Activated T-cell treated with anti-CD3 and anti-CD28 coated beads, Interleukin-2, amount 50 U/mL, for 4 hours (primary cell): ENCODE data around the gene POLD2. TPM values are rescaled to one million over a fixed set of nuclear protein-coding genes. Genes with fewer than 3 reads are reported as not detected.

Experiments
- ATAC-seq, 2 donors: fragments of 200-7000 bp; cut with Tn5 transposase; one replicate each; pipeline ENCODE4 v1.10.0; 2021
- DNase-seq: peaks from one replicate; pipeline ENCODE4 v3.0.0-alpha.2; 2020
- H3K27me3 Mint-ChIP-seq: one replicate; pipeline ENCODE4 v1.8.0; 2021; ENCODE audit warnings: low read depth, mixed read lengths
- H3K36me3 Mint-ChIP-seq: one replicate; pipeline ENCODE4 v1.8.0; 2022; ENCODE audit warnings: mixed read lengths; ENCODE audit not compliant: insufficient read depth
- H3K4me1 Mint-ChIP-seq: one replicate; pipeline ENCODE4 v1.8.0; 2021; ENCODE audit warnings: low read depth, mixed read lengths
- H3K4me3 Mint-ChIP-seq: one replicate; pipeline ENCODE4 v1.8.0; 2021; ENCODE audit warnings: mild to moderate bottlenecking, moderate library complexity, mixed read lengths
- H3K9me3 Mint-ChIP-seq: one replicate; pipeline ENCODE4 v1.8.0; 2021; ENCODE audit warnings: mixed read lengths
- total RNA-seq, 3 donors: library from RNA; stranded (reverse); gene quantifications; one replicate each; pipeline ENCODE4 v1.2.1, GENCODE V29; 2021

Gene POLD2
- total RNA-seq, 3 donors from 2014 or later, result 336 to 373 (median 346) TPM

GRCh38 chr7:44148166-44148565 lies 24.8 kb upstream of the POLD2 start:
- ATAC-seq (no peak), DNase-seq (no peak)
- peaks cover 4% of the 10 kb centered on the region for H3K4me1 Mint-ChIP-seq
- H3K4me3 Mint-ChIP-seq, result no peak overlapping the region
- H3K27me3 Mint-ChIP-seq, result peaks cover 11% of the 10 kb centered on the region
- no peaks in the 10 kb centered on the region for H3K36me3 Mint-ChIP-seq
- H3K9me3 Mint-ChIP-seq, result no peaks in the 10 kb centered on the region

- Mint-ChIP-seq H3K4me1 (peaks cover 4% of the 10 kb centered on the region), H3K4me3 (no peak overlapping the region), H3K27me3 (peaks cover 11% of the 10 kb centered on the region), H3K9me3 (no peaks in the 10 kb centered on the region), H3K36me3 (no peaks in the 10 kb centered on the region)
- no peak for DNase-seq
- ATAC-seq, result no peak
These were observed 24.0 kb upstream of the POLD2 start for GRCh38 chr7:44147026-44147991.

DNA sequence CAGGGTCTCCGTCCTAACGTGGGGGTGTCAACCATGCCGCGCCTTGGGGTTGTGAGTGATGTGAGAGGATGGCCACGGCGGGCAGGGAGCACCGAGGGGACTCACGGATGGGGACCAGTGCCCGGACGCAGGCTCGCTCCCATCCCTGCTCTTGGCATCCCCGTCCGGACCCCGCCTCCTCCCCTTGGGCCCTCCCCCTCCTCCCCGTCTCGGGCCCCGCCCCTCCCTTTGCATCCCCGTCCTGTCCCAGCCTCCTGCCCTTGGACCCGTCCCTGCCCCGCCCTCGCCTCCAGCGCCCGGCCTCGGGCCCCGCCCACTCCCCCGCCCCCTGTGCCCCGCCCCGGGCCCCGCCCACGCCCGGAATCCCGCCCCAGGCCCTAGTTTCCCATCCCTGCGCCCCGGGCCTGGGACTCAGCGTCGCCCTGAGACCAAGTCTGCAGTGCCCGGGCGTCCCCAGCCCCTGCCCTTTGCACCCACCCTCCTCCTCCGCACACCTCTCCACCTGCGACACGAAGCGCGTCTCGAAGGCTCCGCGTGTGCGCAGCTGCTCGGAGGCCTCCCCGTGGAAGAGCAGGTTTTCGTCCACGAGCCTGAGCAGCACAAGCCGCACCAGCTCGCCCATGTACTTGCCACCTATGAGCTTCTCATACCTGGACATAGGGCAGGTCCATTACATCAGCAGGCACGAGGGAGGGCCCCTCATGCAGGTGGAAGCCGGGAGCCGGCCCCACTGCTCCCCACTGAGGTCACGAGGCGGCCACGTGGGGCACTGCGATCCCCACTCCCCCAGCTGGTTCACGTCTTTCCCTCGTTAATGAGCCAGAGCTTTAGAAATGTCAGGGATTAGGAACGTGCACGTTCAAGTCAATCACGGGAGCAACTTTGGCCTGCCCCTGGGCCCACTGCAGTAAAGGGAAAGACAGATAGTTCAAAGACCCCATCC lies 22.9 kb upstream of the POLD2 start:
- DNase-seq, result peak; percentile 73
- Mint-ChIP-seq H3K4me3 (peak overlapping the region; percentile 61), H3K4me1 (peaks cover 4% of the 10 kb centered on the region), H3K36me3 (no peaks in the 10 kb centered on the region), H3K9me3 (no peaks in the 10 kb centered on the region), H3K27me3 (peaks cover 9% of the 10 kb centered on the region)
- peak; percentile 68 to 82 for ATAC-seq

DNA sequence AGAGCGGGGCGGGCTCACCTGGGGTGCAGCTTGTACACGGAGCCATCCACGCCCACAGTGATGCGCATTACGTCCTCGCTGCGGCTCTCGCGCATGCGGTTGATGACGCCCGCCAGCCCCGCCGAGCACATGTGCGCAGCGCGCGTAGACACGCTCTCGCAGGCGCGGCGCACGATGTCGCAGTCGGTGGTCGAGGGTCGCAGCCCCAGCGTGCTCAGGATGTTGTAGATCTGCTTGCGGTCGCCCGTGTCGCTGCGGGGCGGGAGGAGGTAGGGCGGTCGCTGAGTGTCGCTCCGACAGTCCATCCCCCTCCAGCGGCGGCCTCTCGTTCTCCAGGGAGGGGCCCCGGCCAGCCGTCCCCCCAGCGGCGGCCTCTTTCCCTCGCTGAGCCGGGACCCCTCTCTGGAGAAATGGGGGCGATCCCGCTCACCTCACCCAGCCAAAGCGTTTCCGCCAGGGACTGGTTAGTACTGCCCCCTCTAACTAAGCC lies 22.2 kb upstream of the POLD2 start:
- Mint-ChIP-seq H3K36me3 (no peaks in the 10 kb centered on the region), H3K9me3 (no peaks in the 10 kb centered on the region), H3K4me1 (peaks cover 4% of the 10 kb centered on the region), H3K4me3 (peak overlapping the region; percentile 61), H3K27me3 (peaks cover 9% of the 10 kb centered on the region)
- DNase-seq, result peak; percentile 64
- peak; percentile 70 to 71 for ATAC-seq

DNA sequence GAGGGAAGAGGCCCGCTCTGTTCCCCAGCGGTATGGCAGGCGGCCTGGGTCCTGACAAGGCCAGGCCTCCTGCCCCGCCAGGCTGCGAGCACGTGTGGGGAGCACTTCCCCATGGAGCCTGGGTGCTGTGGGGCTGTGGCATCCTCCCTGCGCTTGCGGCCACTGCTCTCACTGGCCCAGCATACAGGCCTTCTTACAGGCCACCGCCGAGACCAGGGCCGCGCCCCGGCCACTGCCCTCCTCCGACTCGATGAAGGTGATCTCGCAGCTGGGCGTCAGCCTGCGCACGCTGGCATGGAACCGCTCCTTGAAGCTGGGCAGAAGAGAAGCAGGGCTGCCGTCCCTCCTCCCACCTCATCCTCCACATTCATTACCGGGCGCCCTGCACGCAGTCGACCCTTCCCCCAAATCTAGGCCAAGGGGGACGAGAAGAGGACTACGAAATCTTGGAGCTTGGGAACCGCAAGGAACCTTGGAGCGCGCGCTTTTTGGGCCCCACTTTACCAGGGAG lies 21.7 kb upstream of the POLD2 start:
- DNase-seq, result no peak
- H3K4me3 Mint-ChIP-seq, result peak overlapping the region; percentile 61
- H3K9me3 Mint-ChIP-seq, result no peaks in the 10 kb centered on the region
- H3K27me3 Mint-ChIP-seq, result peaks cover 9% of the 10 kb centered on the region
- H3K4me1 Mint-ChIP-seq, result peaks cover 4% of the 10 kb centered on the region
- no peaks in the 10 kb centered on the region for H3K36me3 Mint-ChIP-seq
- no peak for ATAC-seq

- H3K27me3 Mint-ChIP-seq, result peaks cover 9% of the 10 kb centered on the region
- DNase-seq (no peak), ATAC-seq (no peak)
- H3K4me1 Mint-ChIP-seq, result peaks cover 4% of the 10 kb centered on the region
- H3K36me3 Mint-ChIP-seq, result no peaks in the 10 kb centered on the region
- H3K9me3 Mint-ChIP-seq, result no peaks in the 10 kb centered on the region
- no peak overlapping the region for H3K4me3 Mint-ChIP-seq
These were observed 21.1 kb upstream of the POLD2 start for GRCh38 chr7:44144426-44144967.

DNA sequence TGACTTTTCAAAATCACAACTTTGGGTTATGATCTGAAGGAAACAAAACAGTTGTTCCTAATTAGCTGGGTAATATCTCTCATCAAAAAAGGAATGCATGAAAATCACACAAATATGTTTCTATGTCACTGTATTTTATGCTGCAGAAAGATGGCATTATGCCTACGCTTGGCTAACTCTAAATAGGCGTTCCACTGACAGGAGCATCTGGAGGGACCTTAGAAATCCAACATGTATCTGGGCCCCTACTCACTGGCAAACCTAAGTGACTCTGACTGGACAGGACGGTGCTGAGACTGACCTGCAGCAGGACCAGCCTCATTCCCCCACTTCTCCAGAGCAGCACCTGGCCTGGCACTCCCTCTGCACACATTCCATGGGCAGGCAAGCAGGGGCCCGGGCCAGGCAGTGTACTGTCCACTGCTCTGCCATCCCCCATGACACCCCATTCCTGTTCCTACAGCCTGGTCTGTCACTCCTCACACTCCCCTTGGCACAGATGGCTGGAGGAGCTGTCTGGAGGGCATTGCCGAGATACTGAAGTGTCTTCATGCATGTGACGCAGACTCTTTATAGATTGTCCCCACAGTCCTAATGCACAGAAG lies 20.4 kb upstream of the POLD2 start:
- Mint-ChIP-seq H3K9me3 (no peaks in the 10 kb centered on the region), H3K4me3 (no peak overlapping the region), H3K36me3 (no peaks in the 10 kb centered on the region), H3K27me3 (peaks cover 9% of the 10 kb centered on the region), H3K4me1 (peaks cover 4% of the 10 kb centered on the region)
- DNase-seq (no peak), ATAC-seq (no peak)

GRCh38 chr7:44142028-44142427 lies 18.7 kb upstream of the POLD2 start:
- DNase-seq (no peak), ATAC-seq (no peak)
- no peaks in the 10 kb centered on the region for H3K9me3 Mint-ChIP-seq
- peaks cover 4% of the 10 kb centered on the region for H3K4me1 Mint-ChIP-seq
- H3K27me3 Mint-ChIP-seq, result peaks cover 9% of the 10 kb centered on the region
- H3K4me3 Mint-ChIP-seq, result no peak overlapping the region
- no peaks in the 10 kb centered on the region for H3K36me3 Mint-ChIP-seq

DNA sequence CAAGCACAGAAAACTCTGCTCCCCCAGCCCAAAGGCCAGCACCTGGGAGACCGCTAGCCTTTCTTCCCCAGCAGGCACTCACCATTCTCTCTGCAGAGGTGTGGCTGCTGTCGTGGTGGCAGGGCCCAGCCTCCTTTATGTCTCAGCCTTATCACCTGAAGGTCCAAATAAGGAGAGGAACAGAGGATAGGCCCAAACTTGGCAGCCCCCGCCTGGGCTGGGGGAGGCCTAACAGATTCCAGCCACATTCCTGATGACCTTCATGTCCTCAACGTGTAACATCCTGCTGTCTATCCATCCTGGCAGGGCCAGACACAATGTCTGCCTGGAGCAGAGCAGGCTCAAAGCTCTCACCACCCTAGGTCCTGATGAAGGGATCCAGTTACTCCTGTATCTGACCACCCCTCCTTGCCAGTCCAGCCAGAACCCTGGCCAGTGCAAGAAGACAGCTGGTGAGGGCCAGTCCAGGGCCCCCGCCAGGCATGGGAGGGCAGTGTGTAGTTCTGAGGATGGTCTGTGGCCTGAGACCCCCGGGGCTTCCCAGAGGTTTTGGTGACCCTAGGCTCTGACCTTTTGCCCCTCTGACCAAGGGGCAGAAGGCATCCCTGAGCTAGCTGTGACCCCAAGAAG lies 18.0 kb upstream of the POLD2 start, which contains the start of gene MYL7:
TSS of gene MYL7 (minus strand) at position 112 of the 630 bp plus-strand sequence. CDS start at position 85, 27 bp downstream.
- no peaks in the 10 kb centered on the region for H3K36me3 Mint-ChIP-seq
- no peak for DNase-seq
- no peak for ATAC-seq
- peaks cover 4% of the 10 kb centered on the region for H3K4me1 Mint-ChIP-seq
- H3K4me3 Mint-ChIP-seq, result no peak within 1 kb of the TSS
- H3K9me3 Mint-ChIP-seq, result no peaks in the 10 kb centered on the region
- H3K27me3 Mint-ChIP-seq, result peaks cover 9% of the 10 kb centered on the region

DNA sequence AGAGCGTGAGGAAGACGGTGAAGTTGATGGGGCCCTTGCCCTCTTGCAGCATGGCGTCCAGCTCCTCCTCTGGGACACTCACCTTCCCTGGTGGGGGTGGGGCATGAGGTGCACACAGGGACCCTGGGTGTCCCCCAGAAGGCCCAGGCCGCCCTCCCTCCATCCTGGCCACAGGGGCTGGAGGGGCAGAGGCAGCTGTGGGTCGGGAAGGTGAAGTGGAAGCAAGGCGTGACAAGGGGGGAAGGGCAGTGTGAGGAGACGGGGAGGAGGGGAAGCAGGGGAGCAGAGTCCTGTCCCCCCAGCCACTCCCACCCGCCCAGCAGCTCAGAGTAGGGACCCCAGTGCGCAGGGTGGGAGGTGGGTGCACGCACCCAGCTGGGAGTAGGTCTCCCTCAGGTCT lies 17.0 kb upstream of the POLD2 start:
- ATAC-seq (no peak), DNase-seq (no peak)
- peaks cover 4% of the 10 kb centered on the region for H3K4me1 Mint-ChIP-seq
- H3K36me3 Mint-ChIP-seq, result no peaks in the 10 kb centered on the region
- no peaks in the 10 kb centered on the region for H3K9me3 Mint-ChIP-seq
- H3K27me3 Mint-ChIP-seq, result peaks cover 10% of the 10 kb centered on the region
- no peak overlapping the region for H3K4me3 Mint-ChIP-seq

DNA sequence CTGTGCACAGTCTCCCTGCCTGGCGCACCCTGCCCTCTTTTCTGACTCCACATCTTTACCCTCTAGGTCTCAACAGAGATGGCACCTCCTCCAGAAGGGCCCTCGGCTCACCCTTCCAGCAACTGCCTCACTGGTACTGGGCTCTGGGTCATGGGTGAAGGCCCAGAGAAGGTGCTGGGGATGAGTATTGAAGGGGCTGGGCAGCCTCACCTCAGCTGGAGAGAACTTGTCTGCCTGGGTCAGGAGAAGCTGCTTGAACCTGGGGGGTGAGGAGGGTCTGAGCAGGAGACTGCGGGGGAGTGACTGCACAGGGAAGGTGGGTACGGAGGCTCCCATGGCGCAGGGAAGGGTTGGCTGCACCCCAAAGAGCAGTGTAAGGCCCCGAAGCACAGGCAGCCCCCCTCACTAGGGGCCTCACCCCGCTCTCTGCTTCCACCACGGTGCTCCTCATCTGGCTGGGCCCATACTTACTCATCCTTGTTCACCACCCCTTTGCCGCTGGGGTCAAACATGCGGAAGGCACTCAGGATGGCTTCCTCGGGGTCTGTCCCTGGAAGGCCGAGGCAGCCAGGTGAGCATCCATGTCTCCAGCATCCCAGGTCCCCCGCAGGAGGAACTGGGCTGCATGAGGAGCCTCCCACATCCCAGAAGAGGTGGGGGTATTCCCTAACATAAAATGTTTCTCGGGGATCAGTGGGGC lies 16.1 kb upstream of the POLD2 start:
- ATAC-seq (no peak), DNase-seq (no peak)
- Mint-ChIP-seq H3K9me3 (no peaks in the 10 kb centered on the region), H3K36me3 (no peaks in the 10 kb centered on the region), H3K4me1 (no peaks in the 10 kb centered on the region), H3K4me3 (no peak overlapping the region), H3K27me3 (peaks cover 6% of the 10 kb centered on the region)

GRCh38 chr7:44138698-44139097 lies 15.3 kb upstream of the POLD2 start:
- H3K4me1 Mint-ChIP-seq, result no peaks in the 10 kb centered on the region
- DNase-seq, result no peak
- no peaks in the 10 kb centered on the region for H3K9me3 Mint-ChIP-seq
- peaks cover 2% of the 10 kb centered on the region for H3K27me3 Mint-ChIP-seq
- ATAC-seq, result peak in 1 of 2 donors; percentile 21
- H3K4me3 Mint-ChIP-seq, result no peak overlapping the region
- no peaks in the 10 kb centered on the region for H3K36me3 Mint-ChIP-seq

DNA sequence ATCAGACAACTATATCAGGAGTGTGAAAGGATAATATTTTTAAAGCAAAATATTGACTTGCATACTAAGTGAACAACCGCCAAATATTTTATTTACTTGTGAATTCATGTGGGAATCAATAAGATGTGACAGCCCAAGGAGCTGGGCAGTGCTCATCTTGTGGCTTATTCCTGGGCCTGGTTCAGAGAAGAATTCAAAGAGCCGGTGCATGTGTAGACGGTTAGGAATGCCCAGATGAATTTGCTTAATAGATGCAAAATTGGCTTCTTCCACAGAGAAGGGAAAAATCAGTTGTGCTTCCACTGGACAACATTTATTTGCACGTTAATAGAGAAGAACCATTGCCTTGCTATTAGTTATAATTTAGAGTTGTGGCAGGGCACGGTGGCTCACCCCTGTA lies 13.4 kb upstream of the POLD2 start:
- Mint-ChIP-seq H3K9me3 (no peaks in the 10 kb centered on the region), H3K4me1 (no peaks in the 10 kb centered on the region), H3K4me3 (no peak overlapping the region), H3K27me3 (peaks cover 2% of the 10 kb centered on the region), H3K36me3 (no peaks in the 10 kb centered on the region)
- ATAC-seq, result no peak
- DNase-seq, result no peak
